ENCODE measurements around the gene IDI2.
"Not testable (repeated sequence)": the region's sequence is repeated elsewhere in the genome, so short reads cannot be mapped to it uniquely, and the experiment has no call there.

- not testable (repeated sequence) for TF ChIP-seq CTCF (IDR thresholded peaks at IDR 0.05; ENCODE audit: borderline replicate concordance, extremely low read depth, low read length, poor library complexity, severe bottlenecking); EZH2 (IDR thresholded peaks at IDR 0.05; ENCODE audit: borderline replicate concordance, low read depth, low read length, severe bottlenecking)
Measured at GRCh38 chr10:1009947-1010346, 15.7 kb downstream of the IDI2 start.

All from DND-41 (cell line).